Neural crest cell (in vitro differentiated cells): Measurements from ENCODE around the gene BSG. TPM values are rescaled to one million over a fixed set of nuclear protein-coding genes. Genes with fewer than 3 reads are reported as not detected.

Source experiments
- DNase-seq: peaks from one replicate; pipeline ENCODE4 v3.0.0; 2021; ENCODE audit warnings: low read depth, mixed read lengths, low spot score
- H3K27ac Mint-ChIP-seq: one replicate; pipeline ENCODE4 v1.8.0; 2021; ENCODE audit warnings: mild to moderate bottlenecking, mixed read lengths; ENCODE audit not compliant: unreplicated experiment
- H3K27me3 Mint-ChIP-seq: 2 replicates; pipeline ENCODE4 v1.8.0; 2021; ENCODE audit warnings: low read depth, mild to moderate bottlenecking, mixed read lengths
- H3K36me3 Mint-ChIP-seq: 2 replicates; pipeline ENCODE4 v1.8.0; 2021; ENCODE audit warnings: low read depth, mild to moderate bottlenecking, mixed read lengths
- H3K4me1 Mint-ChIP-seq: 2 replicates; pipeline ENCODE4 v1.8.0; 2021; ENCODE audit warnings: mixed read lengths
- H3K4me3 Mint-ChIP-seq: one replicate; pipeline ENCODE4 v1.8.0; 2021; ENCODE audit warnings: mild to moderate bottlenecking, mixed read lengths
- H3K9me3 Mint-ChIP-seq: 2 replicates; pipeline ENCODE4 v1.8.0; 2021; ENCODE audit warnings: mixed read lengths
- CTCF ChIP-seq: fragments of 200-600 bp; sonication (generic); conservative IDR thresholded peaks from 2 replicates; pipeline ENCODE4 v1.5.0; 2021; ENCODE audit warnings: antibody characterized with exemption, mild to moderate bottlenecking
- total RNA-seq: library from RNA; stranded (reverse); gene quantifications from 2 replicates; pipeline ENCODE4 v1.2.1, GENCODE V29; 2021

BSG gene
- total RNA-seq, 1 donor from 2014 or later, result 613 TPM

GRCh38 chr19:607301-608154, 35.1 kb downstream of the BSG start:
- no peaks in the 10 kb centered on the region for H3K27me3 Mint-ChIP-seq
- H3K4me1 Mint-ChIP-seq, result peaks cover 6% of the 10 kb centered on the region
- TF ChIP-seq CTCF, result no peak
- no peak overlapping the region for H3K4me3 Mint-ChIP-seq
- H3K36me3 Mint-ChIP-seq, result no peaks in the 10 kb centered on the region
- H3K27ac Mint-ChIP-seq, result no peak overlapping the region
- H3K9me3 Mint-ChIP-seq, result no peaks in the 10 kb centered on the region
- DNase-seq, result no peak

- Mint-ChIP-seq H3K36me3 (no peaks in the 10 kb centered on the region), H3K4me3 (no peak overlapping the region), H3K9me3 (no peaks in the 10 kb centered on the region), H3K4me1 (peaks cover 6% of the 10 kb centered on the region), H3K27ac (no peak overlapping the region), H3K27me3 (no peaks in the 10 kb centered on the region)
- no peak for TF ChIP-seq CTCF
- DNase-seq, result no peak
Measured at GRCh38 chr19:608155-609003, 36.0 kb downstream of the BSG start.

GRCh38 chr19:609004-609346, 36.6 kb downstream of the BSG start:
- TF ChIP-seq CTCF, result no peak
- Mint-ChIP-seq H3K27me3 (no peaks in the 10 kb centered on the region), H3K4me1 (peaks cover 6% of the 10 kb centered on the region), H3K4me3 (no peak overlapping the region), H3K36me3 (no peaks in the 10 kb centered on the region), H3K27ac (no peak overlapping the region), H3K9me3 (no peaks in the 10 kb centered on the region)
- no peak for DNase-seq

DNA sequence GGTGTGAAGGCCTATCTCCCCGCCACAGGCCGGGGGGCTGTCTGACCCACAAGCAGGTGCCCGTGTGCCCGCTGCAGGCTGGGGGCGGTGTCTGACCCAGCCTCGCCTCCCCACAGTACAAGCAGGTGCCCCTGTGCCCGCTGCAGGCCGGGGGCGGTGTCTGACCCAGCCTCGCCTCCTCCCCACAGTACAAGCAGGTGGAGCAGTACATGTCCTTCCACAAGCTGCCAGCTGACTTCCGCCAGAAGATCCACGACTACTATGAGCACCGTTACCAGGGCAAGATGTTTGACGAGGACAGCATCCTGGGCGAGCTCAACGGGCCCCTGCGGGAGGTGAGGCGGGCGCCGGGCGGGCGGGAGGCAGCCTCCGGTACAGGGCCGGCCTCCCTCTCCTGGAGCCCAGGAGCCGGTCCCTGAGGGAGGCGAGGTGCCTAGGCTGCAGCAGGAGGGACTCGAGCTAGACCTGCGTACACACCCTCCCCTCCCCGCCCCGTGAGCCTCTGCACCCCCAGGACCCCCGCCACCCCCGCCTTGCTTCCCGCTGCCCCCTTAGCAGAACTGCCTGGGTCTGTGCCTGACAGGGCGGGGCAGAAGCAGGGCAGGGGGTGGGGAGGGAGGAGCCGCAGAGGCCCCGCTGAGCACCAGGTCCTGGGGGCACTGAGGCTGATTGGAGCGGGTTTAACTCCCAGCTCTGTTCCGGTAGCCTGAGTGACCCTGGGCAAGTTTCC, 37.8 kb downstream of the BSG start:
- no peak for DNase-seq
- no peak overlapping the region for H3K4me3 Mint-ChIP-seq
- no peak overlapping the region for H3K27ac Mint-ChIP-seq
- TF ChIP-seq CTCF, result no peak
- no peaks in the 10 kb centered on the region for H3K9me3 Mint-ChIP-seq
- peaks cover 3% of the 10 kb centered on the region for H3K36me3 Mint-ChIP-seq
- no peaks in the 10 kb centered on the region for H3K27me3 Mint-ChIP-seq
- H3K4me1 Mint-ChIP-seq, result peaks cover 6% of the 10 kb centered on the region

- Mint-ChIP-seq H3K4me1 (peaks cover 6% of the 10 kb centered on the region), H3K27ac (peak overlapping the region; percentile 82), H3K9me3 (no peaks in the 10 kb centered on the region), H3K4me3 (peak overlapping the region; percentile 9), H3K27me3 (no peaks in the 10 kb centered on the region), H3K36me3 (peaks cover 6% of the 10 kb centered on the region)
- DNase-seq, result no peak
- no peak for TF ChIP-seq CTCF
Measured at GRCh38 chr19:610801-611480, 38.5 kb downstream of the BSG start.
